COLO668 (cell line): ENCODE measurements around the gene PSD2.

Experiments used
- DNase-seq: peaks from one replicate; lab custom pipeline; 2025; ENCODE audit not compliant: unreplicated experiment; lab: John Stamatoyannopoulos, UW

Gene PSD2

GRCh38 chr5:139872851-139873794, 77.5 kb downstream of the PSD2 start:
- no peak for DNase-seq

- DNase-seq: no peak
Measured at GRCh38 chr5:139875957-139876356, 80.3 kb downstream of the PSD2 start.

GRCh38 chr5:139877129-139877597, 81.6 kb downstream of the PSD2 start:
- DNase-seq: no peak

GRCh38 chr5:139878093-139878492, 82.5 kb downstream of the PSD2 start:
- DNase-seq: no peak

GRCh38 chr5:139880416-139881142, 85.0 kb downstream of the PSD2 start:
- no peak for DNase-seq

- DNase-seq: no peak
Measured at GRCh38 chr5:139881143-139881733, 85.6 kb downstream of the PSD2 start.

- DNase-seq: no peak
Measured at GRCh38 chr5:139882316-139882715, 86.7 kb downstream of the PSD2 start.

GRCh38 chr5:139882961-139883539, 87.4 kb downstream of the PSD2 start:
- no peak for DNase-seq

GRCh38 chr5:139884144-139884543, 88.5 kb downstream of the PSD2 start:
- DNase-seq: no peak

GRCh38 chr5:139884734-139885133, 89.1 kb downstream of the PSD2 start:
- DNase-seq: no peak

GRCh38 chr5:139885172-139885856, 89.7 kb downstream of the PSD2 start:
- DNase-seq: no peak

- no peak for DNase-seq
Measured at GRCh38 chr5:139885857-139886208, 90.2 kb downstream of the PSD2 start.

- no peak for DNase-seq
Measured at GRCh38 chr5:139886213-139886612, 90.6 kb downstream of the PSD2 start.

GRCh38 chr5:139888370-139888769, 92.8 kb downstream of the PSD2 start:
- no peak for DNase-seq

GRCh38 chr5:139889410-139889809, 93.8 kb downstream of the PSD2 start:
- no peak for DNase-seq

GRCh38 chr5:139893873-139894272, 98.3 kb downstream of the PSD2 start:
- no peak for DNase-seq
